GM12892 (cell line): ENCODE results near the gene DLL4.

ENCODE experiments used
- POLR2A ChIP-seq: IDR thresholded peaks from 2 replicates; pipeline ENCODE4 v1.6.1; 2011; ENCODE audit warnings: low read depth, low read length, control low read depth
- POLR2AphosphoS5 ChIP-seq: IDR thresholded peaks from 2 replicates; pipeline ENCODE4 v1.6.1; 2011; ENCODE audit warnings: low read depth, low read length, control low read depth

- TF ChIP-seq POLR2A (no peak), POLR2AphosphoS5 (no peak)
Measured at GRCh38 chr15:40934457-40934856, 5.3 kb downstream of the DLL4 start.
